Naive thymus-derived CD4-positive, alpha-beta T cell (primary cell): ENCODE results near the gene FHIT. TPM values are rescaled to one million over a fixed set of nuclear protein-coding genes. Genes with fewer than 3 reads are reported as not detected.

ENCODE experiments used
- ATAC-seq: fragments of 150-1000 bp; cut with Tn5 transposase; 2 replicates; pipeline ENCODE4 v1.10.0; 2021; ENCODE audit warnings: mild to moderate bottlenecking, moderate library complexity
- CTCF ChIA-PET: fragments of 350-600 bp; sonication (Branson Sonifier 250); formaldehyde crosslinking; loops from one replicate; lab custom pipeline; 2021; ENCODE audit warnings: antibody characterized with exemption; lab: Charles Lee
- POLR2A ChIA-PET: fragments of 350-600 bp; sonication (Branson Sonifier 250); formaldehyde crosslinking; loops from one replicate; lab custom pipeline; 2021; ENCODE audit warnings: antibody characterized with exemption, inconsistent platforms; lab: Charles Lee
- DNase-seq, 9 donors: peaks; one replicate each; pipeline versions ENCODE4 v3.0.0 to v3.0.0-alpha.2; 2020 to 2022; ENCODE audit warnings: mixed read lengths in 1 of 9
- H3K27ac ChIP-seq: one replicate; pipeline ENCODE4 v1.7.0; 2013; ENCODE audit warnings: mild to moderate bottlenecking, low read depth, low read length, moderate library complexity
- H3K27me3 ChIP-seq, 2 donors: one replicate each; pipeline ENCODE4 v1.7.0; 2013; ENCODE audit warnings: low read length in 2 of 2, mild to moderate bottlenecking in 2 of 2, moderate library complexity in 2 of 2; ENCODE audit not compliant: control insufficient read depth in 2 of 2, insufficient read depth in 2 of 2
- H3K36me3 ChIP-seq, 3 experiments: 1 replicate in 2 of 3; 2 replicates in 1 of 3; pipeline ENCODE4 v1.7.0; 2013; ENCODE audit warnings: low read length in 3 of 3, mild to moderate bottlenecking in 3 of 3, moderate library complexity in 1 of 3; ENCODE audit not compliant: insufficient read depth in 3 of 3, control insufficient read depth in 2 of 3
- H3K4me1 ChIP-seq, 2 donors: one replicate each; pipeline ENCODE4 v1.7.0; 2013; ENCODE audit warnings: low read length in 2 of 2, mild to moderate bottlenecking in 2 of 2, moderate library complexity in 1 of 2; ENCODE audit not compliant: control insufficient read depth in 2 of 2, insufficient read depth in 2 of 2
- H3K4me3 ChIP-seq: 2 replicates; pipeline ENCODE4 v1.7.0; 2013; ENCODE audit warnings: mild to moderate bottlenecking, low read length
- H3K9me3 ChIP-seq, 3 experiments: 1 replicate in 2 of 3; 2 replicates in 1 of 3; pipeline ENCODE4 v1.7.0; 2013; ENCODE audit warnings: low read length in 3 of 3; ENCODE audit not compliant: control insufficient read depth in 2 of 3
- H3K27ac Mint-ChIP-seq, 9 donors: one replicate each; pipeline ENCODE4 v1.8.0; 2020 to 2022; ENCODE audit warnings: mixed read lengths in 9 of 9, mild to moderate bottlenecking in 8 of 9, moderate library complexity in 5 of 9, inconsistent platforms in 2 of 9
- H3K27me3 Mint-ChIP-seq, 5 donors: one replicate each; pipeline ENCODE4 v1.8.0; 2021 to 2022; ENCODE audit warnings: mixed read lengths in 5 of 5, mild to moderate bottlenecking in 1 of 5
- H3K36me3 Mint-ChIP-seq, 5 donors: one replicate each; pipeline ENCODE4 v1.8.0; 2020 to 2022; ENCODE audit warnings: mixed read lengths in 5 of 5, mild to moderate bottlenecking in 3 of 5, inconsistent platforms in 1 of 5
- H3K4me1 Mint-ChIP-seq, 7 donors: one replicate each; pipeline ENCODE4 v1.8.0; 2020 to 2022; ENCODE audit warnings: mixed read lengths in 7 of 7, mild to moderate bottlenecking in 3 of 7, inconsistent platforms in 1 of 7
- H3K4me3 Mint-ChIP-seq, 10 donors: one replicate each; pipeline ENCODE4 v1.8.0; 2020 to 2022; ENCODE audit warnings: mild to moderate bottlenecking in 10 of 10, mixed read lengths in 10 of 10, moderate library complexity in 6 of 10, inconsistent platforms in 2 of 10
- H3K9me3 Mint-ChIP-seq, 11 donors: one replicate each; pipeline ENCODE4 v1.8.0; 2020 to 2022; ENCODE audit warnings: mixed read lengths in 11 of 11, mild to moderate bottlenecking in 4 of 11, inconsistent platforms in 1 of 11, moderate library complexity in 1 of 11
- intact Hi-C, 2 donors: fragments of 100-400 bp; cut with micrococcal nuclease; formaldehyde crosslinking; loops; one replicate each; pipeline ENCODE4 v1.15.1; 2023
- polyA plus RNA-seq, 2 donors: library from polyadenylated mRNA; unstranded; fragments of 300-500 nt; fragmentation: Illumina TruSeq; gene quantifications; one replicate each; pipeline ENCODE4 v1.2.3, GENCODE V29; 2021
- total RNA-seq, 6 experiments: library from RNA in 5 of 6; stranded (reverse) in 5 of 6; gene quantifications; 1 replicate in 5 of 6; 2 replicates in 1 of 6; pipeline ENCODE4 v1.2.3 and lab custom pipeline; 2021 to 2026

Gene FHIT
- total and polyA plus RNA-seq, 7 experiments from 2014 or later, result 51.2 to 230 (median 152) TPM

DNA sequence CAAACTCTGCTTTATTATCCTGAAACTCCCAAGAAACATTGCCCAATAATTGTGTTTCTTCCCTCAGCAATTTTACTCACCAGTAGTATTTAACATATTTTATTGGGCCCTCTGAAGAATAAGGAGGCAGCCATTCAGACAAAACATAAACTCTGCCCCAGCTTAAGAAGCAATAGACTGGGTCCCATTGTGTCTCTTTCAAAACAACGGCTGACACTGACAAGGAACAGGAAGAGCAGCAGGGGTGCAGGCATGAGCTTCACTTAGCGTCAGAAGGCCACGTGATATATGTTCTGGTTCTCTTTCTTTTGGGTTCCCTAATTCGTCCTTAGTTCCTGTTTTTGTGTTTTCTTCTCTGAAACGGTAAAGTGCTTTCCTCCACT is 242.3 kb downstream of the FHIT start:
- H3K36me3 ChIP-seq, result no peaks in the 10 kb centered on the region
- H3K27me3 Mint-ChIP-seq, result no peaks in the 10 kb centered on the region
- H3K36me3 Mint-ChIP-seq, result peaks cover 0 to 3% (median 0%) of the 10 kb centered on the region in 5 donors
- CTCF ChIA-PET, result interaction anchor here (1.7 kb wide), 1 partner anchor 10 kb away, joined by 4 read pairs; no protein-coding TSS in a partner anchor
- no peak overlapping the region for H3K27ac ChIP-seq
- H3K27ac Mint-ChIP-seq, result peak overlapping the region in 3 of 9 donors; percentile 11 to 56 (median 33)
- H3K4me1 Mint-ChIP-seq, result peaks cover 0 to 13% (median 7%) of the 10 kb centered on the region in 7 donors
- peak overlapping the region in 5 of 10 donors; percentile 2 to 72 (median 14) for H3K4me3 Mint-ChIP-seq
- POLR2A ChIA-PET, result no interaction called here
- H3K9me3 ChIP-seq, result no peaks in the 10 kb centered on the region
- H3K4me3 ChIP-seq, result no peak overlapping the region
- intact Hi-C loops, result no loop called here
- no peaks in the 10 kb centered on the region for H3K9me3 Mint-ChIP-seq
- peak; percentile 87 for ATAC-seq
- H3K27me3 ChIP-seq, result no peaks in the 10 kb centered on the region
- no peaks in the 10 kb centered on the region for H3K4me1 ChIP-seq
- DNase-seq, result peak in 1 of 9 donors; percentile 0

DNA sequence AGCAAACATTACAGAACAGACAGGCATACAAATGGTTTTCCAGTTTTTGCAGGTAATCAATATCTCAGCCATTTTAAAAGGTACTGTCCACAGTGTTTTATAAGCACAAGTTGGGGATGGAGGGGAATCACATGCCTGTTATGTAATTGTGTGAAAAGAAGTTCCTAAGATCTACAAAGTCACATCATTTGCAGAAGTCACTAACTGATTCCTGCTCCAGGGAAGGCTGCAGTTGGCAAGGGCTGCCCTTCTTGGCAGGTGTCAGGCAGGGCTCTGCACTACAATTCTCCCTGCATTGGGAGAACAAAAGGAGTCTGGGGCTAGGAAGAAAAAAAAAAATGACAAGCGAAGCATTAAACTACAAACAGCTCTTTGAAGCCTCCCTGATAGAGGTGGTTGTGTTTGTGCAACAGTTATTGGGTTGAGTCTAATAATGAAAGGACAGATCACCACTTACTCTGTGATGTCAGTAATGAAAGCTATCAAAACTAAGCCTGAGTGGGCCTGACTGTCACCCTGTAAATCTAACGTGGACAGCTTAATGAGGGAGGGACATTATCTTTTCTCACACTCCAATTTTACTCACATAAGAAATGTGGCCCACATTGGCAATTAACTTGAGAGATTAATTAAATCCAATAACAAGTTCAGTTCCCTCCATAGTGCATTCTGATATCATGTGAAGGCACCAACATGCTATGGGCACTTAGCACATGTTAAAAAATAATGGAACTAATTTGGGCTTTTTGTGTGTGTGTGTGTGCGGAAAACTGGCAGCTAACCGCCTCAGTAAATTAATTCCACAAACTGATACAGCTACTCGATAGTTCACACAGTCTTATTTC is 242.9 kb downstream of the FHIT start:
- Mint-ChIP-seq H3K4me1 (peaks cover 0 to 13% (median 7%) of the 10 kb centered on the region in 7 donors), H3K36me3 (peaks cover 0 to 3% (median 0%) of the 10 kb centered on the region in 5 donors), H3K4me3 (peak overlapping the region in 2 of 10 donors; percentile 14), H3K27me3 (no peaks in the 10 kb centered on the region), H3K27ac (peak overlapping the region in 1 of 9 donors; percentile 33), H3K9me3 (no peaks in the 10 kb centered on the region)
- no peaks in the 10 kb centered on the region for H3K36me3 ChIP-seq
- no peaks in the 10 kb centered on the region for H3K9me3 ChIP-seq
- no peak overlapping the region for H3K4me3 ChIP-seq
- DNase-seq (no peak), ATAC-seq (no peak)
- H3K27me3 ChIP-seq, result no peaks in the 10 kb centered on the region
- no peaks in the 10 kb centered on the region for H3K4me1 ChIP-seq
- no peak overlapping the region for H3K27ac ChIP-seq
- CTCF ChIA-PET, result interaction anchor here (1.7 kb wide), 1 partner anchor 10 kb away, joined by 4 read pairs; no protein-coding TSS in a partner anchor
- intact Hi-C loops, result no loop called here
- POLR2A ChIA-PET, result no interaction called here

DNA sequence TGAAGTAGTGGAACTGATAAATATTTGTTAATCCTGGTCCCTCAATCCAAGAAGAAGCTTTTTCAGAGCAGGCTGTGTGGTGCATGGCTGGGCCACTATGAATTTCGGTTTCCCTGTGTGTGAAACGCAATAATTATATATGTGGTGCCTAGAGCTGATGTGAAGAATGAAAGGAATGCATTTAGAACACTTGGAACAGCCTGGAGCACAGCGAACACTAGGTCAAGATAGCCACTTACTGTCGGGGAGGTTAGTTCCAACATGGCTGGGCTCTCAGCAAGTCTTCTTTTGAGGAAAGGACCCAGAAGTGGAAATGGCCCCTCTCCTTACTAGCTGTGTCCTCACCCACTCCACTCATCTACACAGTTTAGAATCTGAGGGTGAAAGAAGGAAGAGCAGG is 245.7 kb downstream of the FHIT start:
- no peak overlapping the region for H3K27ac Mint-ChIP-seq
- ATAC-seq (no peak), DNase-seq (no peak)
- H3K4me1 ChIP-seq, result no peaks in the 10 kb centered on the region
- H3K36me3 Mint-ChIP-seq, result peaks cover 0 to 6% (median 0%) of the 10 kb centered on the region in 5 donors
- no peaks in the 10 kb centered on the region for H3K9me3 ChIP-seq
- peaks cover 0 to 13% (median 7%) of the 10 kb centered on the region in 7 donors for H3K4me1 Mint-ChIP-seq
- peaks cover 0 to 1% (median 0%) of the 10 kb centered on the region in 11 donors for H3K9me3 Mint-ChIP-seq
- H3K4me3 Mint-ChIP-seq, result no peak overlapping the region
- H3K4me3 ChIP-seq, result no peak overlapping the region
- CTCF ChIA-PET, result no interaction called here
- no peaks in the 10 kb centered on the region for H3K36me3 ChIP-seq
- no peaks in the 10 kb centered on the region for H3K27me3 Mint-ChIP-seq
- POLR2A ChIA-PET, result no interaction called here
- H3K27ac ChIP-seq, result no peak overlapping the region
- intact Hi-C loops, result no loop called here
- H3K27me3 ChIP-seq, result no peaks in the 10 kb centered on the region

DNA sequence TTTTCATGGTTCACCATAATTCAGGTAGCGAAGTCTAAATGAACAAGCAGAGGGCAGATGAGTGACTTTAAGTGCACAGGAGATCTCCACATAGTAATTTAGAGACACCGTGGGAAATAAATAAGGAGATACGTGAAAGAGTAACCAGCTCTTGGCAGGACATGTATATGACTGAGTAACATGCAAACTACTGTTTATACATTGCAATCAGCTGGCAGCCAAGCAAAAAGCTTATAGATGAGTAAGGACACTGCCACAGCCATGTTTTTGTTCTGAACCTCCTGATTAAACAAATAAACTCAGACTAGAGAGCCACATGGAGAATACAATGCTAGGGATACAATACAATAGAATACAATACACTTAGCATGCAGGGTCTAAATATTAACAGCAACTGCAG is 252.4 kb downstream of the FHIT start:
- intact Hi-C loops, result no loop called here
- H3K27ac Mint-ChIP-seq, result no peak overlapping the region
- Histone ChIP-seq H3K27ac (no peak overlapping the region), H3K27me3 (no peaks in the 10 kb centered on the region), H3K36me3 (no peaks in the 10 kb centered on the region), H3K9me3 (no peaks in the 10 kb centered on the region), H3K4me3 (no peak overlapping the region), H3K4me1 (no peaks in the 10 kb centered on the region)
- ChIA-PET CTCF (interaction anchor here (1.3 kb wide), 1 partner anchor 10 kb away, joined by 4 read pairs; no protein-coding TSS in a partner anchor), POLR2A (no interaction called here)
- DNase-seq, result no peak
- no peak overlapping the region for H3K4me3 Mint-ChIP-seq
- peaks cover 0 to 1% (median 0%) of the 10 kb centered on the region in 11 donors for H3K9me3 Mint-ChIP-seq
- no peaks in the 10 kb centered on the region for H3K4me1 Mint-ChIP-seq
- ATAC-seq, result no peak
- no peaks in the 10 kb centered on the region for H3K27me3 Mint-ChIP-seq
- peaks cover 0 to 3% (median 0%) of the 10 kb centered on the region in 5 donors for H3K36me3 Mint-ChIP-seq

DNA sequence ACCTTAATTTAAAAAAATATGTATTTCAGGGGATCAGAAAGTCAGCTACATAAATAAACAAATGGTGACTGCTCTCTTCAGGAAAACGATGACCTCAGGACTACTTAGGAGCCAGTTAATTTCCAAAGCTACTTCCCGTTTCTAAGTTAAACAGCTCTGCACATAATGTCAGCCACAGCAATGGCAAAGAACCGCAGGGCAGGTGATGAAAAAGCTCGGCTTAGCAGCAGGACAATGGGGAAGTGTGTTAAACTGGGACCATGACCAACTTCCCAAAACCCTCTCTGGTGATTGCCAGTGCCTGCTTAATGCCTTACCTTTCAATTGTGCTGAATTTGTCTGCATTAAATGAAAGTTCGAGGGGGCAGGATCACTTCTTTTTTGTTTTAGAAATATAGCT is 258.9 kb downstream of the FHIT start:
- Histone ChIP-seq H3K36me3 (no peaks in the 10 kb centered on the region), H3K4me3 (no peak overlapping the region), H3K27ac (no peak overlapping the region), H3K27me3 (no peaks in the 10 kb centered on the region), H3K4me1 (no peaks in the 10 kb centered on the region), H3K9me3 (no peaks in the 10 kb centered on the region)
- intact Hi-C loops, result no loop called here
- ATAC-seq (peak; percentile 41), DNase-seq (no peak)
- no peaks in the 10 kb centered on the region for H3K4me1 Mint-ChIP-seq
- H3K27me3 Mint-ChIP-seq, result no peaks in the 10 kb centered on the region
- H3K27ac Mint-ChIP-seq, result no peak overlapping the region
- CTCF ChIA-PET, result no interaction called here
- H3K9me3 Mint-ChIP-seq, result peaks cover 0 to 6% (median 2%) of the 10 kb centered on the region in 11 donors
- H3K36me3 Mint-ChIP-seq, result peaks cover 0 to 4% (median 0%) of the 10 kb centered on the region in 5 donors
- H3K4me3 Mint-ChIP-seq, result no peak overlapping the region
- POLR2A ChIA-PET, result no interaction called here

DNA sequence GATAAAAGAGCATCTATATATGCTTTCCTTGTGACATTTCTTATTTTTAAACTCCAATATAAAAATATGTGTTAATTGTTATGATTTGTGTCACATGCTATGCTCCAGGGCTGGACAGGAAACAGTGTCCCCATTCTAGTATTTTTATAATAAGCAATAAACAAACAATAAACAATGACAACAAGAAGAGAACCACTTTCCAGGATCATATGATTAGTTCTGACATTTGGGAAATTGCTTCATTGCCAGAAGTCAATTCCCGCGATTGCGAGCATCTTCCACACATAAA is 260.9 kb downstream of the FHIT start:
- Histone ChIP-seq H3K36me3 (no peaks in the 10 kb centered on the region), H3K4me1 (no peaks in the 10 kb centered on the region), H3K9me3 (no peaks in the 10 kb centered on the region), H3K27ac (no peak overlapping the region), H3K4me3 (no peak overlapping the region), H3K27me3 (no peaks in the 10 kb centered on the region)
- no peak overlapping the region for H3K4me3 Mint-ChIP-seq
- H3K4me1 Mint-ChIP-seq, result no peaks in the 10 kb centered on the region
- no peaks in the 10 kb centered on the region for H3K27me3 Mint-ChIP-seq
- no peak for ATAC-seq
- peaks cover 0 to 4% (median 3%) of the 10 kb centered on the region in 5 donors for H3K36me3 Mint-ChIP-seq
- POLR2A ChIA-PET, result no interaction called here
- DNase-seq, result no peak
- CTCF ChIA-PET, result no interaction called here
- intact Hi-C loops, result no loop called here
- H3K9me3 Mint-ChIP-seq, result peaks cover 0 to 14% (median 3%) of the 10 kb centered on the region in 11 donors
- H3K27ac Mint-ChIP-seq, result no peak overlapping the region
